Right hindlimb (tissue), 1 donor: ENCODE measurements around the gene LGI1.

ENCODE experiments used
- DNase-seq: peaks from one replicate; pipeline ENCODE4 v3.0.0-alpha.2; 2018

Gene LGI1

DNA sequence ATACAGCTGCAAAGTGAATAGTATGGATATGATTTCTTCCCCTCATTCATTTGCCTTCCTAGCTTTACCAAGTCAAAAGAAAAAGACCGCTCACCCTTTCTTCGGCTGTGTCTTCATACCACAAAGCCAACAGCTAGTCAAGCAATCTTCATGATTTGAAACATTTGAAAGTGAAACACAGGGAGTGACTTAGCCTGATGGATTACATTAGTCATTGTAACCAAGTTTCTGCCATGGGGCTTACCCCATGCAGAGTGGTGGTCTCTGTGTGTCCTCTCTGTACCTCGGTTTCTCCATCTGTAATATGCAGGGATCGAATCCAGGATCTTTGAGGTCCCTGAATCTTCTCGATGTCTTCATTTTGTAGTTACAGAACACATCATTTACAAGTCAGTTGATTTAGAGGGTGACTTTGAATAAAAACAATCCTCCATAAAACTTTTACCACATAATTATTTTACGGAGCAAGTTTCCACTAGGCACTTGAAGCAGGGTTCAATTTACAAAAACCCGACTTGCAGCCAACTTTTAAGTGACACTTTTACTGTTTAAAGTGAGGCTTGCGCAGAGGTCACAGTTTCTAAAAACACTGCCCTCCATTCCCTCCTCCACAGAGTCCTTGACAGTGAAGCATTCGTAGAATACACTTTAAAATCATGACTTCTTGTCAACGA lies 2.2 kb upstream of the LGI1 start:
- no peak for DNase-seq

DNA sequence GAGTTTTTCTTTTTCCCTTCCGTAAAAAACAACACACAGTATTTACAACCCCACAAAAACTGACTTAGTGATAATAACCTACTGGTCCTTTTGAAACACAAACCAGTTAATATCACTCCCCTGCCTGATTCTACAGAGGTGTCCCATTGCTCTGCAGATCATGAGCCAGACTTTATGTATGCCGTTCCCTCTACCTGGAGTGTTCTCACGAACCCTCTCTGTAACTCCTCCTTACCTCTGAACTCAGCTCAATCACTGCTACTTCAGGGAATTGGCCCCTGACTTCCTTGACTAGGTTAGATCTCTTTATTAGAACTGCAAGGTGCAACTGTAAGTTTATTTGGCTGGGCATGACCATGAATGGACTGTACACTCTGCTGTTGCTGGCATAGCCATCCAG lies 1.6 kb upstream of the LGI1 start:
- DNase-seq, result no peak

- DNase-seq, result peak; percentile 56
These were observed 600 bp upstream of the LGI1 start for GRCh38 chr10:93757136-93757535.

GRCh38 chr10:93758508-93758885 lies 761 bp downstream of the LGI1 start:
- no peak for DNase-seq

DNA sequence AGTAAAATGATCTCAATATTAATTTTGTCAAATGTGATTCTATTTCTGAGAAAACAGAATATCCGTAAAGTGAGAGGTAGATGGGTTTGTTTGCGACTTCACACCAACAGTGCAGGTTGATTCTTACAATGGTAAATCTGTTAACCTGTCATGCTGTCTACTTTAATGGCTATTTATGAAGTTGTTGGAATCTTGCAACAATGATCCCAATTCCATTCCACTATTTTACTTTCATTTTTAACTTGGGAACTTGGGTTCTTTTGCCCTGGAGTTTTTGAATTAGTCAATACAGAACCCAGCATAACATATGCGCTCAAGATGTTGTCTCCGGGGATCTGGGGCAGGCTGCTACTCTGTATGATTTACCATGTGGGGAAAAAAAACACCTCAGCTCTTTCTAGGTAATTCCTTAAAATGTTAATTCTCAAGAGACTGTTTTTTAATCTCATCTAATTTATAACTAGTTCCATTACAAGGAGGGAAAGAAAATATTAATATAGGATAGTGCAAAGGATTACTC lies 1.2 kb downstream of the LGI1 start:
- no peak for DNase-seq

GRCh38 chr10:93760490-93760889 lies 2.8 kb downstream of the LGI1 start:
- DNase-seq, result no peak

DNA sequence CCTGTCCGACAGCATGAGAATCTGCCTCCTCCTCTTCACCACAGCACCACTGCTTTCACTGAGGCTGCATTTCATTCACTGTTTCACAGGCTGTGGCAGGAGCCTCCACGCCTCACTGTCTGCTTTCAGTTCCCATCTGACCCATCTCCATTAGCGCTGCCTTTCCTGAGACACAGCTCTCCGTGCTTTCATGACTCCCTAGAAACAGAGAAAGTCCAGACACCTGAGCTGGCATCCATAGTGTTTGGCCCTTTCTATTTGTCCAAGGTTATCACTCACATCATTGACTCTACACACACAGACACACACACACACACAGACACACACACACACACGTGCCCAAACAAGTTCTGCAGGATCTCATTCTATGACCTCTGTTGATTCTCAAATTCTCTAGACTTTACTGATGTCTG lies 5.2 kb downstream of the LGI1 start:
- DNase-seq, result no peak

- no peak for DNase-seq
These were observed 9.2 kb downstream of the LGI1 start for GRCh38 chr10:93766918-93767317.

DNA sequence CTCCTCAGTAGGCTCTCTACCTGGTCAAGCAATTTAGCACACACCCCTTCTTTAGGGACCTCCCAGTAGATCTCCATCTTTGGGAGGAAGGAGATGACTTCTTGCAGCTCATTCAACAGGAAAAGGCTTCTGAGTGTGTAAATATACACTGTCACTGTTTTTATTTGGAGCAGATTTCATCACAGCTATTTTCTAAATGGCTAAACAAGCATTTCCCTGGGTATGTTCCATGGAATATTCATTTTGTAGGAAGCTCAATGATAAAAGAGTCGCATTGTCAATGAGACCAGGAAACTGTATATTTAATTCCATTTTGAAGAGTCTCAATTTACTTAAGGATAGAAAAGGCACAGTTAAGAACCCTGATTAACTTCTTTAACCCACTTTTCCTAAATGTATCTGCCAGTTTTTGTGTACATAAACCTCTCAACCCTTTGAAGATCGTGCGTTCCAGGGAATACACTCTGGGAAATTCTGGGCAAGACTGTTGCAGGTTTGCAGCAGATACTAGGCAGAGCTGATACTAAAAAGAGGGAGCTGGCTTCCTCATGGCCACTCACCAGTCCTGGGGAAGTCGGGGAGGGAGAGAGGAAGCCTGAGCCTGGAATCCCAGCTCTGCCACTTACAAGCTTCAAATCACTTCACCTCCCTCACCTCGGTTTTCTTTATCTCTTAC lies 10.1 kb downstream of the LGI1 start:
- no peak for DNase-seq

DNA sequence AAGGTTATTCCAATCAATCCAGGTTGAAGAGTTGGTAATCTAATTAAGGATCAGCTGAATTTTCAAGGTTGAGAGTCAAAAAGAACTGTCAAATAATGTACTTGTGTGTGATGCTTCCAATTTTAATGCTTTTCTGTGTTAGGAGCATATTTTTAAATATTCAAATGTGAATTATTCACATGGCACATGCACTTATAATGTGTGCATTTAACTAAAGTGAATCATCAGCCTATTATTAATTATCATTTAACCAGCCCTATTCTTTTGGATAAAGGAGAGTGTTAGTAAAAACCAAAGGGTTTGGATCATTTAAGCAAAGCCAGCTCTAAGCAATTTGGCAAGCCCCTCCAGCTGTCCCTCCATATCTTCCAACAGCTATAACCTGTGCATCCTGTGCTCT lies 11.2 kb downstream of the LGI1 start:
- DNase-seq, result no peak

DNA sequence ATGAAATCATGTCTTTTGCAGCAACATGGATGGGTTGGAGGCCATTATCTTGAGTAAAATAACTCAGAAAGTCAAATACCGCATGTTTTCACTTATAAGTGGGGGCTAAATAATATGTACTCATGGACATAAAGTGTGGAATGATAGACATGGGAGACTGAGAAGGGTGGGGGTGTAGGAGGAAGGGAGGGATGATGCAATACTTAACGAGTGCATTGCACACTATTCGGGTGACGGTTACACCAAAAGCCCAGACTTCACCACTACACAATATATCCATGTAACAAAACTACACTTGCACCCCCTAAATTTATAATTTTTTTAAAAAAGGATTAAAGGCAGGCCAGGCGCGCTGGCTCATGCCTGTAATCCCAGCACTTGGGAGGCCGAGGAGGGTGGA lies 13.6 kb downstream of the LGI1 start:
- no peak for DNase-seq

GRCh38 chr10:93773120-93773519 lies 15.4 kb downstream of the LGI1 start:
- DNase-seq, result no peak

DNA sequence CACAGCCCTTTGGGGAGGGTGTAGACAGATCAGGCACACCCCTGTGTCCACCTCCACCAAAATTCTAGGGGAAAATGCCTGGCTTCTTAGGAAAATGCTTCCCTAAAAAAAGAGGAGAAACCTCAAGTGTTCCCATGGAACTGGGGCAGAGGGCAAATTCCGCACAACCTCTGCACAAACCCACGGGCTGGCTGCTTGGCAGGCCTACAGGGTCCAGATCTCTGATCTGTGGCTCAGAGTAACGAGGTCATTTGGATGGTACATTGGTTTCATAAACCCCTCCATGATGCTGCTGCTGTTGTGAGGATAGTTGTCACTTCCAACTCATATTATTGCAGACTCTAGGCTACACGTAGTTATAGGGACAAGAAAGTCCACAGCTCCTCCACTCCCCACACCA lies 16.0 kb downstream of the LGI1 start:
- DNase-seq, result no peak

- DNase-seq, result no peak
These were observed 17.6 kb downstream of the LGI1 start for GRCh38 chr10:93775356-93775755.

DNA sequence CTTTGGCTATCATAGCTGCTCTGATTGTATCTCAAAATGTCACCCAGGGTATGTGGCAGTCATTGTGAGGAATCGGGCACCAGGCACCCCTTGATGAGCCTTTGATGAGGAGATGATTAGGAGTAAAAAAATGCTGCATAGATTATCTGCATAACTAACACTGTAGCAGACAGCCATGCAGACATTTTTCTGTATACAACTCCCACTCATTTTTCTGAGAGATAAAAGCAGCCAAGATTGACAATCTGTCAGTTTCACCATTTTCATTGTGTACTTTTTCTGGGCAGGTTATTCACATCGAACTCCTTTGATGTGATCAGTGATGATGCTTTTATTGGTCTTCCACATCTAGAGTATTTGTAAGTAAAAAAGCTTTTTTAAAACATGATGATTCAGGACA lies 19.4 kb downstream of the LGI1 start:
- no peak for DNase-seq

GRCh38 chr10:93784059-93784458 lies 26.3 kb downstream of the LGI1 start:
- DNase-seq, result no peak

DNA sequence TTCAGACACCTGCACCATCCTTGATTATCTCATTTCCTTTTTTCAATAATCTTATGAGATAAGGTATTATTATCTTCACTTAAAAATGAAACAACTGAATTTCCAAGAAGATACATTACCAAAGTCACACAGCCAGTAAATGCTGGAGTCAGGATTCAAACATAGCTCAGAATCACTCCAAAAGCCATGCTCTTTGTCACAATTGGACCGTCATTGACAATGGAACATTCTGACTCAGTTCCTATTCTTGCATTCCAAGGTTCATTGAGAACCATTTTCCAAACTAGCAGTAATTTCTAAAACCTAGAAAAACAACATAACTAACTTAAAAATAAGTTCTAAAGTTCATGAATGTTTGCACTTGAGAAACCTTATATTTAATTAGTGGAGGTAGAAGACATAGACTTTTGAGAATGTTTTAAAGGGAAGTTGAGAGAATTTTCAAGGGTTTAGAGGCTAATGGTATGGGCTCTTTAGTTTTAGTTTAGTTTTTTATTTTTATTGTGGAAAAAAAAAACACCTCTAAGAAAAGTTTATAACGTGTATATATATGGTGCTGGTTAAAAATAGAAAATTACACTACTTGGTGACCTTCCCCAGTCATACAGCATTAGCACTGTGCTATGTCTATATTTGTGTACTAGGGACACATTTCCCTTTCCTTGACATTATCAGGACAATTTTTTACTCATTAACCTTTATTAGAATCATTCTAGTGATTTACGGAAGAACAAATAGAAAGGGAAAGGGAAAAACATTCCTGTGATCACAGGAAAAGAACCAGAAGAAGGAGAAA lies 30.9 kb downstream of the LGI1 start:
- DNase-seq, result no peak

GRCh38 chr10:93790439-93790838 lies 32.7 kb downstream of the LGI1 start:
- DNase-seq, result no peak

- no peak for DNase-seq
These were observed 38.4 kb downstream of the LGI1 start for GRCh38 chr10:93796167-93796566.

DNA sequence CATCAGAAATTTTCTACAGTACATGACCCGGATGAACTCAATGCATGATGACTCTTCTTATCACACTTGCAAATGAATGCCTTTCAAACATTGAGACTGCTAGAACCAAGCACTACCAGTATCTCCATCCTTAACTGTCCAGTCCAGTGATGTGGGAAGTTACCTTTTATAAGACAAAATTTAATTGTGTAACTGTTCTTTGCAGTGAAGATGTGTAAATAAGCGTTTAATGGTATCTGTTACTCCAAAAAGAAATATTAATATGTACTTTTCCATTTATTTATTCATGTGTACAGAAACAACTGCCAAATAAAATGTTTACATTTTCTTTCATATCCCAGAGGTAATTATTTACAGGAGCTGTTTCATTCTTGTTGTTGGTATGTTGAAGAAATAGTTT lies 40.1 kb downstream of the LGI1 start:
- DNase-seq, result no peak

- DNase-seq, result no peak
These were observed 41.5 kb downstream of the LGI1 start for GRCh38 chr10:93799155-93799708.

DNA sequence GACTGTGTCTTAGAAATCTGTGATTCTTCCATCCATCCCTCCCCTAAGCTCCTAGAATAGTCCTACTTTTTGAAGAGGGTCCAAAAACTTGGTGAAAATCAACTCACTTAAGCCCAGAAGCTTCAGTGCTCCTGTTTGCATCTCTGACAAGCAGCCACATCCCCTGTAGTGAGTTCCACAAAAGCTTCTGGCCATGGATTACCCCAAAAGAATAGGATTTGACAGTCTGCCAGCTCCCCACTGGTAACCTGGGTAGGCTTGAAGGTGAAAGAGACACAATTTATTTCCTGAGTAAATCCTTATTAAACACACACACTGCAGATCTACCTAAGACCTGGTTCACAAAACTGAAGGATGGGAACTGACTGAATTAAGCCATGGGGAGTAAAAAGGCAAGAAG lies 46.5 kb downstream of the LGI1 start:
- no peak for DNase-seq

DNA sequence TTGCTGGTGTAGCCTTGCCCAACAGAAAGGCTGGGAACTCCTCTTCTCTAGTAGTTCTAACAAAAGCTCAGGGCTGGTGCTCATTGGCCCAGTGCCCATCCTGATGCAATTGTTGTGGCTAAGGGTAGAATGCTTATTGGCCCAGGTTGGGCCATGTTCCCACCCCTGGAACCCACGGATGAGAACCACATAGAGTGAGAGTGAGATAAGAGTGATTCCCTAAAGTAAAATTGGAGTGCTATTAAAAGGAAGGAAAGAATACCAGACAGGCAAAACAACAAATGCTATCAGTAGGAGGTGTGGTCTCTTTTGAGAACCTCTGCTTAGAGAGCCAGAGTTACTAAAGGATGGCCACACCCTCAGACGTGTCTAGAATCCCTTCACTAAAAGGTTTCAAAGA lies 49.2 kb downstream of the LGI1 start:
- DNase-seq, result peak; percentile 27

GRCh38 chr10:93807371-93807770 lies 49.6 kb downstream of the LGI1 start:
- DNase-seq, result no peak
